DMS 273 (cell line): Measurements from ENCODE around the gene ACSS2.

Experiments used
- DNase-seq: peaks from one replicate; lab custom pipeline; 2025; ENCODE audit not compliant: unreplicated experiment; lab: John Stamatoyannopoulos, UW

ACSS2 gene

GRCh38 chr20:34971561-34972235 lies 95.3 kb downstream of the ACSS2 start:
- DNase-seq: no peak

GRCh38 chr20:34974246-34974645 lies 97.8 kb downstream of the ACSS2 start:
- DNase-seq: no peak

GRCh38 chr20:34976286-34976685 lies 99.9 kb downstream of the ACSS2 start:
- no peak for DNase-seq
